Activated CD8-positive, alpha-beta memory T cell treated with anti-CD3 and anti-CD28 coated beads, Interleukin-2, amount 50 U/mL, for 4 hours (primary cell): ENCODE results near the gene UGT1A7.
"Not testable (repeated sequence)": the region's sequence is repeated elsewhere in the genome, so short reads cannot be mapped to it uniquely, and the experiment has no call there.

ENCODE experiments used
- DNase-seq: peaks from one replicate; pipeline ENCODE4 v3.0.0-alpha.2; 2020

Gene UGT1A7

DNA sequence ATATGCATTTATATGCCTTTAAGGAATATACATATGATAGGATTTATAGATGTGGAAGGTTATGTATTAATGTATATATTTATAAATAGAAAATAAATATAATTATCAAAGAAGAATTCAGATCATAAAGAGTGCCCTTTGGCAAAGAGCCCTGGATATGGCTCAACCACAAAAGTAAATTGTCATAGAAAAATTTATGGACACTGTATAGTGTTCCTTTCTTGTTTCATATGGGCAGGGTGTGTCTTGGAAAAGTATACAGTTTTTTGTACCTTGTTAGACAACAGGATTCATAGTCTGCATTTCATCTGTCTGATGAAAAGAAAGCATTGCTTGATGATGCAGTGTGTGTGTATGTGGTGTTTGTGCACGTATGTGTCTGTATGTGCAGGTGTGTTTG, 2.9 kb downstream of the UGT1A7 start:
- DNase-seq: no peak

DNA sequence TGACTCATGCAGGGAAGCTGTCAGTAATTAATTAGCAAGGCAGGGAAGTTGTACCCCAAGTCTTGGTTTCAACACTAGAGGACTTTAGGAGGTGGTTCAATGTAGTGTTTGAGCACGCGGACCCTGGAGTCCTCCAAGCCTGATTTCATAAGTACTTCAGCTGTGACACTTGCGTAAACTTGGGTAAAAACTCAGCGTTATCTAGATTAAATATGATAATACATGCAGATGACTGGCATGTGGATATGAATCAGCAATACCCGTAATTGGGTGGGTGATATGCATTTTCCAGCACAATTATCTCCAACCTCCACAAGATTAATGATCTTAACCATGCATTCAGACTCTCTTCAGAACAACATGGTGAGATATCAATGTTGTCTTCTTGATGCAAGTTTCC, 5.2 kb downstream of the UGT1A7 start:
- no peak for DNase-seq

DNA sequence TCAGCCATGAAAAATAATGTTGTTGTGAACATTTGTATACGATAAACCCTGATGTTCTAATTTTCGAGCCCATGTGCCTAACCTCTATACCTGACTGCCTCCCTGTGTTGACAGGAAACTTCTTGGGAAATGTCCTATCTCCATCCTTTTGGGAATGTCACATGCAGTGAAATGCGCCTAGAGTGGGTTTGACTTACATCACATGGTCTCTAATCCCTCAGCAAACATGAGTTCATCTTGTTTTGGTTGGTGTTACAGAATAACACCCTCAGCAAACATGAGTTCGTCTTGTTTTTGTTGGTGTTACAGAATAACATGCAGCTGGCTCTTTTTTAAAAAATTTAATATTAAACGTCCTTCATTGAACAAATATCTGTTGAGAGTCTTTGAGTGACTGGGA, 6.6 kb downstream of the UGT1A7 start:
- no peak for DNase-seq

DNA sequence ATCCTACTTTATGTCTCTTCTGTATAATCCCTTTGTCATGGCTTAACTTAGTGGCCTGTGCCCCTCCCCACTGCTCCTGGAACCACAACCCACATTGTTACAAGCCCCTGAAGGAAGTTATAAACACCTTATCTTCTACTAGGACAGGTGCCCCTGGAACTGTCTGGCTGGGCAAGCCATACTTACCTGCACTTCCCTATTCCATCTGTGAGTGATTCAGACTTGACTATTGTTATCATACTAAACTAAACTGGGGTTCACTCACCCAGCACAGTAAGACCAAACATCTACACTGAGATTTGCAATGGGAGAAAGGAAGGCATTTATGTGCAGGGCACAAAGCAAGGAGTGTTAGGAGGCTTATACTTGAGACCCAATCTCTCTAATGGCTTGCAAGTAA, 7.3 kb downstream of the UGT1A7 start:
- DNase-seq: no peak

DNA sequence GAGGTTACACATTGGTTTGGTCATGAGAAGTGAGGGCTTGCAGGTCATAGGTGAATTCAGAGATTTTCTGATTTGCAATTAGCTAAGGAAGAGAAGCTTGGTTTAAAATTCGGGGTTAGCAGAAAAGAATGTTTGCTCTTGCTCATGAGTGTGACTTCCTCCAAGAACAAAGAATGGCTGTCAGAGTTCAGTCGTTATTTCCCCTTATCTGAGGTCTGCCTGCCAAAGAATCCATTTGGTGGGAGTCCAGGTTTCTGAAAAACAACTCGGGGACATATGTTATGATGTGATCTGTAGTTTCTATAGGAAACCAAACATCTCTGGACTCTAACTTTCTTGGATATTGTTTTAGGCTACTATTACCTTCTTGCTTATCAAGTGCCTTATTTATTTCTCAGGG, 7.8 kb downstream of the UGT1A7 start:
- no peak for DNase-seq

DNA sequence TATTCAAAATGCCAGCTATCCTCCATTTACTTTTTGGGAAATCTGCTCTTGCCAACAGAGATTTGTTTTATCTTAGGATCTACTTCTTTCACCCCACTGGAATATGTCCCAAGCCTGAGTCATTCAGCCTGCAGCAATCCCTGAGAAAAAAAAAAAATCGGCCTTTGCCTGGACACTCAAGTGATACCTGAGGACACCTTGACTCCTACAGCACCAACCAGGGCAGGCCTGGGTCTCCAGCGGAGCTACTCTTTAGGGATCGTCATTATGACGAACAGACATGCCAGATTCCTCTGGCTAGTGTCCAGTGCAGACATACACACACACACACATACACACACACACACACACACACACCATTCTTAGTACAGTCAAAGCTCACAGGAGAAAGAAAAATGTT, 8.7 kb downstream of the UGT1A7 start:
- DNase-seq: no peak

DNA sequence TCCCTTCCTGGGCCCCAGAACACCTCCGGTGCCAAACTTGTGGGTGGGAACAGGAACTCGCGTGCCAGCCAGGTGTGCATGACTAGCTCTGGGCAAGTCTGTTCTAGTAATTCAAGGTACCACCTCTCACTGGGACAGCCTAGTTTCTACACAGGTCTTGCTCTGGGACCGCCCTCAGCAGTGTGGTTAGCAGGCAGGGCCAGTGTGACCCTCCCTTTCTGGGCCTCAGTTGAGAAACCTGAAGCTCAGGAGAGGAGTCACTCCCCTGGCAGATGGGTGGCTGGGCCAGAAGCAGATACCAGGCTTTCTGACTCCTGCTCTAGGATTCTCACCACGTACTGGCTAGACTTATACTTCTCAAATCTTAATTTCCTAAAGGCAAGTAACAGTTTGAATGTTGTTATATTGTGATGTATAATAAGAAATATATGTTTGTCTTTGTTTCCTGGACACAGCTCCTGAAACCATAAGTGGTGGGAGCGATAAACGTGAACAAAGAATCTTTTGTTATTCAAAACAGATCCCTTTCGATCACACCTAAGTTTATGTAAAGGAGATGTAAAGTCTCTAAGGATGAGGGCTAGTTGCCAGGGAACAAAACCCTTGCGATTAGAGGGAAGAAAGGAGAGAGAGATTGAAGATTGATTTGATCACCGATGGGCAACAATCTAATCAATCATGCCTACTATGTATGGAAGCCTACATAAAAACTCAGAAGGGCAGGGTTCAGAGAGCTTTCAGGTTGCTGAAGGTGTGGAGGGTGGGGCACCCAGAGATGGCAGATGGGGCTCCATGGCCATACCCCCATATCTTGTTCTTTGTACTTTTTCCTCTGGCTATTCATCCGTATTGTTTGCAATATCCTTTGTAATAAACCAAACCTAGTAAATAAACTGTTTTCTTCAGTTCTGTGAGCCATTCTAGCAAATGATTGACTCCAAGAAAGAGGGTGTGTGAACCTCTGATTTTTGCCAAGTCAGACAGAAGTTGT, 10.0 kb downstream of the UGT1A7 start:
- DNase-seq: no peak

DNA sequence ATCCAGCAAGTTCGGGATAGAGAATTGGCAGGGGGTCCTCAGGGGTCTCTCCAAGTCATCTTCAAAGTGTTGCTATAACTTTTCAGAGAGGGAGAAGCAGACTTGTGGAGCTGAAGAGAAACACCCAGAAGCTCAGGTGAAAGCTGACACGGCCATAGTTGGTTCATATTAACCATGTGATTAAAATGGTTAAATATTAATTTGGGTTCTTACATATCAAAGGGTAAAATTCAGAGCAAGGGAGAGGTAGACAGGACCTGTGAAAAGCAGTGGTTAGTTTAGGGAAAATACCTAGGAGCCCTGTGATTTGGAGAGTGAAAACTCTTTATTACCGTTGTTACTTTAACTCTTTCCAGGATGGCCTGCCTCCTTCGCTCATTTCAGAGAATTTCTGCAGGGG, 10.9 kb downstream of the UGT1A7 start, which contains the start of gene UGT1A6:
Gene UGT1A6 (plus strand): TSS at position 243 of the 400 bp plus-strand sequence. CDS start 115 bp downstream, at position 358.
- no peak for DNase-seq

DNA sequence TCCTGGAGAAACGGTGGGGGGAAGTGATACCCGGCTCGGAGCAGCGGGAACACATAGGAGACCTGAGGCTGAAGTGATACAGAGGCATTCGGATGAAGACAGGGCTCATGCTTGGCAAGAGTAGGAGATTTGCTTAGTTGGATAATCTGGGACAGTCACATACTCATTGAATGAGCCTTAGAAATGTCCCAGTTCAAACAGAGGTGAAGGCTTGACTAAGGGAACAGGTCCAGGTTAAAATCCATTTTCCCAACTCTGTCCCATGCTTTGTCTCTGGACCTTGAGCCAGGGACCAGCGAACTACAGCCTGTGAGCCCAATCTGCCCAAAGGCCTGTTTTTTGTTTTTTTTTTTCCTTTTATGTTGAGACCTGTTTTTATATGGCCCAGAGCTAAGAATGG, 12.3 kb downstream of the UGT1A7 start:
- DNase-seq: no peak

DNA sequence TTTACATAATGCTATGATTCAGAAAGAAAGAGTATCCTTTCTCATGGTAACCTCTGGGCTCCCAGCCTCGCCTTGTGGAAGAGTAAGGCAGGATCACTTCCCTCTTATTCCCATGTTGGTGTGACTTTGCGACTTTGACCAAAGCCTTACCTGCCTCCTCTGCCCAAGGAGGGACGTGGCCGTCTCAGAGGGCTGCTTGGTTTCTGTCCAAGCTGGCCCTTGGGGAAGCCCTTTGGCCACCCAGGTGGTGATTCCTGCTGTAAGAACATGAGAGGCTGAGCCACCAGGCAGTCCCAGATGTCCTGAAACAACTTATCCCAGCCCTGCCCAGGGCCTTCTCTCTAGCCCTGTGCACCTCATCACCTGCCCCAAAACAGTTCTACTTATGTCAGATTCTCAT, 17.0 kb downstream of the UGT1A7 start:
- no peak for DNase-seq

DNA sequence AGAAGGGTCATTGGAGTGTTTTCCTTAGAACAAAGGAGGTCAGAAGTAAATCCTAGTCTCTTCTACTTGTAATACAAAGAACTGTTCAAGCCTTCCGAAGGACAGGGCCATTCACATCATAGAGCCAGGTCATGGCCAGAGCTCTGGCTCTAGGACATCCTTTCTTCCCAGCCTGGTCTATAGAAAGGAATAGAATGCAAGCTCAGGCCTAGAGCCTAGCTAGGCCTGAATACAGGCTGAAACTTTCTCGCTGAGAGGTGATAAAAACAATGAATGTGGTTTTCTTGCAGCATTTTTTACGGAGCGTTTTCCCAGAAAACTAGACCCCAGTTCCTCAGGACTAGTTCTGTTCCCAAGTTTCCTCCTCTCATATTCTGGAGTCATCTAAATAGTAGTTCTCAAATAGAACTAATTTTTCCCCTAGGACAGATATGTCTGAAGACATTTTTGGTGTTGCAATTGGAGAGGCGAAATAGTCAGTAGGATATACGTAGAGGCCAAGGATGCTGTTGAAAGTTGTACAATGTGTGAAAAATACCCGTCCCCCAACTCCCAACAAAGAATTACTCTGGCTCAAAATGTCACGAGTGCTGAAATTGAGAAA, 17.8 kb downstream of the UGT1A7 start:
- DNase-seq: no peak

DNA sequence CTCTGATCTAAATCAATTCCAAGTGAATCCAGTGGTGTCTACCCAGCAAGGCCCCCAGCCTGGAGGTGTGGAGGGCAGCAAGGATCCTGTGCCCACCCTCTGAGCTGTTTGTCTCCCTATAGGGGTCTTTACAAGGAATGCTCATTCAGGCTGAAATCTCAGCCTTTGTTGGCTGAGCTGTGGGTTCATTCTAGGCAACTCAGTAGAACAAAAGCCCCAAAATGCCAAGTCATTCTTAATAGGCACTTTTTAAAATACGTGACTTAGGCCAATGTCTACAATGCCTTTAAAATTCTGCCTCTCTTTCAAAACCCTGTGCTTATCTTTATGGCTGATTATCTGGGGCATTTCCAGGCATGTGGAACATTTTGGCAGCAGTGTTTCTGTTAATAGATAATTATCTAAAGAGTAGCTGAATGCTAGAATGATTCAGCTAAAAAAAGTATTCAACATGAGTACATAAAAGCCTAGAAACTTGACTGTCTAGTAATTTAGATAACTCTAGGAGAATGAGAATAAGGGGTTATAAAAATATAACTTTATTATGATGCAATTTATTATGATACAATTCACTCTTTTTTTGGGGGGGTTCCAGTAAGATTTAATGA, 18.4 kb downstream of the UGT1A7 start:
- no peak for DNase-seq

DNA sequence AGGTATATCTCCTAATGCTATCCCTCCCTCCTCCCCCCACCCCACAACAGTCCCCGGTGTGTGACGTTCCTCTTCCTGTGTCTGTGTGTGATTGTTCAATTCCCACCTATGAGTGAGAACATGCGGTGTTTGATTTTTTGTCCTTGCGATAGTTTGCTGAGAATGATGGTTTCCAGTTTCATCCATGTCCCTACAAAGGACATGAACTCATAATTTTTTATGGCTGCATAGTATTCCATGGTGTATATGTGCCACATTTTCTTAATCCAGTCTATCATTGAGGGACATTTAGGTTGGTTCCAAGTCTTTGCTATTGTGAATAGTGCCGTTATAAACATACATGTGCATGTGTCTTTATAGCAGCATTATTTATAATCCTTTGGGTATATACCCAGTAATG, 19.1 kb downstream of the UGT1A7 start:
- DNase-seq: not testable (repeated sequence)

DNA sequence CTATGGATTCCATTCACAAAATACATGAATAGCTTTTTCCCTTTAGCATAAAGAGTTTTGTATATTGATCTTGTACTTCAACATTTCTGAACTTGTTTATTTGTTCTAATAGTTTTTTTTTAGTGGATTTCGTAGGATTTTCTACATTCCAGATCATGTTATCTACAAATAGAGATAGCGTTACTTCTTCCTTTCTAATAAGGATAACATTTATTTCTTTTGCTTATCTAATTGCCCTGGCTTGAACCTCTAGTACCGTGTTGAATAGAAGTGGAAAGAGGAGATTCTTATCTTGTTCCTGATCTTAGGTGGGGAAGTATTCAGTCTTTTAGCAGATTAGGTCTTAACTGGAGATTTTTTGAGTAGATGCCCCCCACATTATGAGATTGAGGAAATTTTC, 20.5 kb downstream of the UGT1A7 start:
- DNase-seq: no peak

DNA sequence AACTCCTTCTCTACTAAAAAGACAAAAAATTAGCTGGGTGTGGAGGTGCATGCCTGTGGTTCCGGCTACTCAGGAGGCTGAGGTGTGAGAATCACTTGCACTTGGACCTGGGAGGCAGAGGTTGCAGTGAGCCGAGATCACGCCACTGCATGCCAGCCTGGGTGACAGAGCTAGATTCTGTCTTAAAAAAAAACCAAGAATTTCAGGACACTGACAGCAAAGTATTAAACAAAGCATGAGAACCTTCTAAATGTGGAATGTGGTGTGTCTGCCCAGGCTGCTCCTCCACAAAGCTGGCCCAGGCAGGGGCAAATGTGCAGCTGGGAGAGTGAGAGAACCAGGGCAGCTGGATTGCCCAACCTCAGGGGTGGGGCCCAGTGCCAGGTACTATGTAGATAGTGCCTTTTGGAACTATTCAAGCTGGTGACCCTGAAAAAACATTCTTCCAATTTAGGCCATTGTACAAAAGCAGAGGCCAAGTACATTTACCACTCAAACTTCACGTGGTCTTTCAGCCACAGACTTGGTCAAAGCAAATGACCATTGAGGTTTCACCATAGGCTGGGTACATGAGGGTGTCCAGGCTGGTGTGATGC, 24.3 kb downstream of the UGT1A7 start:
- DNase-seq: no peak

DNA sequence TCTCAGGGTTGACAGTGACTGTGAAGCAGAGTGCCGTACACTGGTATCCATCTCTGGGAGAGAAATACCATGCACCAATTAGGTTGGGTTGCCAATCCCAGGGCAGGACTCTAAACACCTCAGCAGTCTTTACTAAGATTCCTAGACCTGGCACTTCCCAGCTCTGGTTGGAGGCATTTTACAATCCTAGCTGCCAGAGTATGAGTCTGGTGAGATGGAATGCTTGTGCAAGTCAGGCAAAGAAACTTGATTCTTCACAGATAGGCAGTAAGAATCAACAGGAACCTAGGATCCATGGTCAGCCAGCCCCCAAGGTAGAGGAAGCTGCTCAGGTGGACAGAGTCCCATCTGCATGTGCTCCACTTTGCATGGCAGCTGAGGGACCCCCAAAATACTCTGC, 25.0 kb downstream of the UGT1A7 start:
- DNase-seq: no peak

DNA sequence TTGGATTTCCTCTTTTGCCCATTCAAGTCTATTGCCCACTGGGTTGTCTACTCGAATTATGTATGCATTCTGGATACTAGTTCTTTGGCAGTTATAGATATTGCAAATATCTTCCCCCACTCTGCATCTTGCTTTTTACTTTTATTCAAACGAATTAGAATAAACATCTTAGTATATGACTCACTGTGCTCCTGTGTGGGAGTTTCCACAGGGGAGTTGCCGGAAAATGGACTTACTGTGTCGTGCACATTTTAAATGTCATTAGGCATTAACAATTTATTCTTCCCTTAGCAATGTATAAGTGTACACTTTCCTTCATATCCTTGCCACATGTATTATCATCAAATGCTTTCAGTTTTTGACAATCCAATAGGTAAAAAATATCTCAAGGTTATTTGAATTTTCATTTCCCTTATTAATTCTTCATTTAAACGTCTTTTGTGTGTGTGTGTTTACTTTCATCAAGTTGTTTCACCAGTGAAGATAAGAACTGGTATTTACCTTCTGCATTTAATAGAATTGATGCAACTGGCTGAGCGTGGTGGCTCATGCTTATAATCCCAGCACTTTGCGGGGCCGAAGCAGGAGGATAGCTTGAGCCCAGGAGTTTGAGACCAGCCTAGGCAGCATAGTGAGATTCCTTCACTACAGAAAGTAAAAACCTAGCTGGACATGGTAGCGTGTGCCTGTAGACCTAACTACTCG, 26.4 kb downstream of the UGT1A7 start:
- no peak for DNase-seq

DNA sequence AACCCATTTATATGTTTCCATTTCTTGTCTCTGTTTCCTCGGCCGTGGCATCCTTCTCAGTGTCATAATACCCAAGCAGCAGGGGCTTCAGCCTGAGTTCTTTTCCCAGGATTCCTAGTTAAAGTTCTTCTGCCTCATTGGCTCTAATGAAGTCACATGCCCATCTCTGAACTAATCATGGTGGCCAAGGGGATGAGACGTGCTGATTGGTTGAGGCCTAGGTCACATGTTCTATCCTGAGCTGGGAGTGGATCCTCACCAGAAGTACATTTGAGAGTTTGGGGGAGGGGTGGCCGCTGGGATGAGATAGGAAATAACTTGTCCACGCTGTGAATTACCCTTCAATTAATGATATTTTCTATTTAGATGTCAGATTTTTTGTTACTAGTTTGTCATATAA, 27.2 kb downstream of the UGT1A7 start:
- DNase-seq: no peak

DNA sequence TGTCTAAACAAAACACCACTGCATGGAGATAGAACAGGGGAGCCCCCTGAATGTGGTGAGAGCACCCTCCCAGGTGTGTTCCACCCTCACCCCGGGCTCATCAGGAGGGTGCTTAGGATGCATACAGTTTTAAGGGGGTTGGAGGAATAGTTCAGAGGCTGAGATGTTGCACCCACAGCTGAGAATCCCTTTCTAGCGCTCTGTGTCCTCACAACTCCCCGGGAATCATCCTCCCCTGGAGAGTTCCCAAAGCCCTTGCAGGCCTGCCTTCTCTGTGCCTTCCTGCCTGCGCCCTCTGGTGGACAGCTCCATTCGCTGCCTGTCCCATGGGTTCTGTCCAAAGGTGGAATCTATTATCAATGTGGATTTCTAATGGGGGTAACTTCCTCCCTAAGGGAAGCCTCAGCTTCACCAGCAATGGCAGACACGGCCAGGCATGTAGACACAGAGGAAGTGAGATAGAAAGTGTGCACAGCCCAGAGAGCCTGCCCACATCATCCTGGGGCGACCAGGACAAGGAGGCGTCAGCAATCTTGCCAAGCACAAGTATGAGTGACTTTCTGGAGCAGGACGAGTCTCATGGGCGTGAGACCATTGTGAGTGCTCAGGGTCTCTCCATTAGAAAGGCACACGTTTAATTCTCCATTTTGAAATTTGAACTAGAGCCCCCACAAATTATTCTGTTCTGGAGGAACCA, 29.8 kb downstream of the UGT1A7 start:
- DNase-seq: peak; percentile 68

DNA sequence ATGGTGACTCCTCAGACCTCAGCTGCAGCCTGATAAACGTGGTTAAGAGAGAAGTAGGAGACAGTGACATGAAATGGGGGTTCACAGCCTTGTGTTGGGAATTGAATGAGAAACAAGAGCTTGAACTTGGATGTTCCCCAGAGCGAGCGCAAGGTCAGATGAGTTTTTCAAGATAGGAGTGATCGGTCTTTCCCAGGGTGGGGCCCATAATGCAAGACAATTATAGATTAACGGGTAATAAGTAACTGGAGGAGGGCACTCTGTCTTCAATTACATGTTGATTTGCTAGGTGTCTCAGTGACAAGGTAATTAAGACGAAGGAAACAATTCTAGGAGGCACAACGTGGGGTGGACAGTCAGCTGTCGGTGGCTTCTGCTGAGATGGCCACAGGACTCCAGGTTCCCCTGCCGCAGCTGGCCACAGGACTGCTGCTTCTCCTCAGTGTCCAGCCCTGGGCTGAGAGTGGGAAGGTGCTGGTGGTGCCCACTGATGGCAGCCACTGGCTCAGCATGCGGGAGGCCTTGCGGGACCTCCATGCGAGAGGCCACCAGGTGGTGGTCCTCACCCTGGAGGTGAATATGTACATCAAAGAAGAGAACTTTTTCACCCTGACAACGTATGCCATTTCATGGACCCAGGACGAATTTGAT, 31.0 kb downstream of the UGT1A7 start, which contains the start of gene UGT1A5:
Gene UGT1A5 (plus strand): TSS at position 297 of the 651 bp plus-strand sequence. CDS start 85 bp downstream, at position 382.
- DNase-seq: no peak

DNA sequence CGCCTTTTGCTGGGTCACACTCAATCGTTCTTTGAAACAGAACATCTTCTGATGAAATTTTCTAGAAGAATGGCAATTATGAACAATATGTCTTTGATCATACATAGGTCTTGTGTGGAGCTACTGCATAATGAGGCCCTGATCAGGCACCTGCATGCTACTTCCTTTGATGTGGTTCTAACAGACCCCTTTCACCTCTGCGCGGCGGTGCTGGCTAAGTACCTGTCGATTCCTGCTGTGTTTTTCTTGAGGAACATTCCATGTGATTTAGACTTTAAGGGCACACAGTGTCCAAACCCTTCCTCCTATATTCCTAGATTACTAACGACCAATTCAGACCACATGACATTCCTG, 31.5 kb downstream of the UGT1A7 start:
- no peak for DNase-seq

DNA sequence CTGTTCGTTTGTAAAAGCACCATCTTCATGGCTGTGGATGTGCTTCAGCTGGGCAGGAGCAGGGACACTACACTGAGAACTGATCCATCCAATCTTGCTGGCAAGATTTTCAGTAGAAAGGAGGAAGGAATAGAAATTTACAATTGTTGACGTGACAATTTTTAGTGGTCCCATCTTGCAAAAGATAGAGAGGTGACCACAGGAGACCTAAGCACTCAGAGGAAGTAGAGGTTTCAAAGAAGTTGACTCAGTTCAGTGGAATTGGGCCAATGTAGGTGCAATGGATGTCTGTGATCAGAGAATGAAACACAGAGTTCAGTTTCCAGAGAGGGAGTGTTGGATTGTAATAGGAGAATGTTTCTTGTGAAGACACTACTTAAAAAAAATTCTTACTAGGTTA, 32.4 kb downstream of the UGT1A7 start:
- DNase-seq: no peak
